Endometrial microvascular endothelial cells (primary cell): Measurements from ENCODE around the gene UMODL1. TPM values are rescaled to one million over a fixed set of nuclear protein-coding genes. Genes with fewer than 3 reads are reported as not detected.

Experiments
- in situ Hi-C: cut with HindIII; loops from 2 replicates; pipeline ENCODE4 v1.10.0; 2017; ENCODE audit warnings: low sequenced_read_pairs, low pct_unique_long_range_greater_than_20kb; ENCODE audit errors: inconsistent ontology term
- total RNA-seq: library from RNA; depleted of rRNA; stranded (reverse); fragments of >200 nt; gene quantifications from one replicate; pipeline ENCODE4 v1.2.3, GENCODE V29; 2015; ENCODE audit errors: inconsistent ontology term

UMODL1 gene
- total RNA-seq, 1 donor from 2014 or later = not detected

DNA sequence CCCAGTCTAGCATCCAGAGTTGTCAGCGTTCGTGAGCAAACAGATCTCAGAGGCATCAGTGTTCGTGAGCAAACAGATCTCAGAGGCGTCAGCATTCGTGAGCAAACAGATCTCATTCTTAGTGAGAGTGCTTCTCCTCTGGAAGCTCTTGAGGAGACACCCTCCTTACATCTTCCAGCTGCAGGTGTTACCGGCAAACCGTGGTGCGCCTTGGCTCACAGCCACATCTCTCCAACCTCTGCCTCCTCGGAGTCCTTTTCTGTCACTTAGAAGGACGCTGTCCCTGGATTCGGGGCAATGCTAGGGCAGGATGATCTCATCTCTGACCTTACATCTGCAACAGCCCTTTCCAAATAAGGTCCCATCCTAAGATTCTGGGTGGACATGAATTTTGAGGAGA is 14.6 kb upstream of the UMODL1 start:
- in situ Hi-C loops = no loop called here

DNA sequence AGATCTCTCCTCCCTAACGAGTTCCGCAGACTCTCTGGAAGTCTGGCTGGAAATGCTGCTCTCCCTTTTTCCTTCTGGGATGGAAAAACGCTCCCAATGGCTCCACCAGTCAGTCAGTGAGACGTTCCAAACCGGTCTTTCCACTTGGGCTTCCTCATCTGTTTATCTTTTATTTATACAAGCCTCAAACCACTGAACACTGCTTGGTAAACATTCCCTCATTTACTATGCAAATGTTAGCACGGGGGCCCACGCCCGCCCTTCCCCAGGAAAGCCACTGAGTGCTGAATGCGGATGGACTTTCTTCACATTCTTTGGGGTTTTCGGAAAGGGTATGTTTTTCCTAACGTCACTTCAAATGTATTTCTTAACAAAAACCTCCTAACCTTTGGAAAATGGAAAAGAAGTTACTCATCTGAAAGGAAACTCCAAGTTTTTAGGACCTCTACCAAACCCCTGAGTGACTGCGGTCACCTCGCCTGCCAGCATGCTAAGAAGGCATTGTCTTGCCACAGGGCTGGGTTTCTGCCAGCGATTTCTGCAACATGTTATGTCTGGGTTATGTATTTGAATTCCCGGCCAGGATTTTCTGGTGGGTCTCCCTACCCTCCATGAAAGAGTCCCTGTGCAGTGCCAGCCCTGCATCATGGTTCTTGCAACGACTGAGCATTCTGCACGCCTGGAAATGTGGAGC is 14.0 kb upstream of the UMODL1 start:
- in situ Hi-C loops = no loop called here

DNA sequence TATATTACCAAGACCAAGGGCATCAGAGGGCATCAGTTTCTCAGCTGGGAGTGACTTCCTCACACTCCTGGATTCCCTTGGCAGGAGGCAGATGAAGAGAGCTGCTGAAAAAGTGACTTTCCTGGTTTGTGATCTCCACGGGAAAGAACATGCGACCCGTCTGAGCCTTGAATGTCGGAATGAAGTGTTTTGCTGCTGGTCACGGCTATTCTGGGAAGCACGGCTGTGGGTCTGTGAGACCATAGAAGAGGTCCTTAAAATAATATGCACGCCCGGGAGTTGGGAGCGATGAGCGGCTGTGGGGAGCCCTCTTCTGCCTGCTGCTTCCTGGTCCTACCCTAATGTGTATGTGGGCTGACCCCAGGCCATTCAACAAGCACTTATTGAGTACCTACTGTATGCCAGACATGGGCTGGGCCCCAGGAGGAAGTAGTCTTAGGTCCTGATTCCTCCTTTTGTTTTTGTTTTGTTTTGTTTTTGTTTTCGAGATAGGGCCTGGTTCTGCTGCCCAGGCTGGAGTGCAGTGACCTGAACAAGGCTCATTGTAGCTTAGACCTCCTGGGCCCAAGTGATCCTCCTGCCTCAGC is 13.2 kb upstream of the UMODL1 start:
- in situ Hi-C loops = no loop called here

DNA sequence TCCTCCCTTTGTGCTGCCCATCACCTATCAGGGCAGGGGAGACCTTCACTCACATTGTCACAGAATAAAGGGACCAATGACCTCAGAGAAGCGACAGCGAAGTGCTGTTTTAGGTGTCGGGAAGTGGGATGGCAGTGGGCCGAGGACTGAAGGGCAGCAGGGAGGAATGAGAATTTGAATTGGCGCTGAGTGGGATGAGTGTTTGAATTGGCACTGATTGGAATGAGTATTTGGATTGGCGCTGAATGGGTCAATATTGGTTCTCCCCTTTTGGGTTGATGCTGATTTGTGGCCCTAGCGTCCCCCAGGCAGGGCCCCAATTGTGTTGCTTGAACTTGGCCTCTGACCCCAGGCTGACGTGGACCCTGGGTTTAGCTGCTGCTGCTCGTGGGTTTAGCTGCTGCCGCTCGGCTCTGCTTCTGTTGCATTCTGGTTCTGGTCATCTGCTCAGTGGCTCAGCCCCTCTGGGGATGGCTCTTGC is 12.4 kb upstream of the UMODL1 start:
- in situ Hi-C loops = no loop called here

DNA sequence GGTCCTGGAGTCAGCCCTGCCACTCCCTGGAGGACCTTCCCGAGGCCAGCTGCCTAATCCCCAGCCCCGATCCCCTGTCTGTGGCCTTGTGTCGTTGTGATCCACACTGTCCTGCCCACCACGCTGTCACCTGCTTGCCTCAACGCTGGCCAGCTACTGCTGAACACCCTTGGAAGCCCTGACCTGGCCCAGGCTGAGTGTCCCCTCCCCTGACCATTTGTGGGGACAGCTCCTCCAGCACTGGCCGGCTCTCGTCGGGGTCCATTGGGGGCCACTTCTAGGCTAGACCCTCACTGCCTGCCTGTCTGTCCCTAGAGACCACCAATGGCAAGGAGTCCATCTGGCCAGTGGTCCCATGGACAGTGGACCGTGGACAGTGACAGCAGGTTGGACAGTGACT is 12.0 kb upstream of the UMODL1 start:
- in situ Hi-C loops = no loop called here

DNA sequence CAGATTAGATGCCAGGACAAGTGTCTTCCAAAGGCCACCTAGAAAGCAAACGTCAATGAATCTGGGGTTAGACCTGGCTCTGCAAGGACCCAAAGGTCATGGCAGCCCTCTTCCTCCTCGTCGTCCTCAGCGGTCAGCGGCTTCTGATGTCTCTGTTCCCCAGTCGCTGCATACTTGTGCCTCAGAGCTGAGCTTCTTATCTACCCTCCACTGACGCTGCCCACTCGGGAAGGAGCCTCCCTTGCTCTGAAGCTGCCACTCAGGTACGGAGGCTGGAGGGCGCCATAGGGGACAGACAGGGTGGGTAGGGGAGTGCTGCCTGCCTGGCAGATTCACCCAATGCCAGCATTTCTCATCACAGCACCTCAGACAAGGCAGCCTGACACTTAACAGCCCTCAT is 11.4 kb upstream of the UMODL1 start:
- in situ Hi-C loops = no loop called here

DNA sequence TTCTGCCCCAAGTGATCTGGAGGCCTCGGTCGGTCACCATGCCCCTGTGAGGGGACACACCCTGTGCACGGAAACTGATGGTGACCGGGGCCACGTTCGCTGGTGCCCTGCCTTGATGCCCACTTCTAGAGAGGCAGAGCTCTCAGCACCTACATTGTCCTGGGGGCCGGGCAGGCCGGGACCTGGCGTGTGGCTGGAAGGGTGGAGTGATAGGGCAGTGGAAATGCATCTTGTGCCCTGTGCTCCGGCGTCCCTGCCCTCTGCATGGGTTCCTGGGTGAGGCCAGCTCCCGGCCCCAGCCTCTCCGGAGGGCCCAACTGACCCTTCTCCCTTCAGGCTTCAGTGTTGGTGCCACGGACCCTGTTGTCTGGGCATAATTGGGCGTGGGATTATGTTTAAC is 11.0 kb upstream of the UMODL1 start:
- in situ Hi-C loops = no loop called here

DNA sequence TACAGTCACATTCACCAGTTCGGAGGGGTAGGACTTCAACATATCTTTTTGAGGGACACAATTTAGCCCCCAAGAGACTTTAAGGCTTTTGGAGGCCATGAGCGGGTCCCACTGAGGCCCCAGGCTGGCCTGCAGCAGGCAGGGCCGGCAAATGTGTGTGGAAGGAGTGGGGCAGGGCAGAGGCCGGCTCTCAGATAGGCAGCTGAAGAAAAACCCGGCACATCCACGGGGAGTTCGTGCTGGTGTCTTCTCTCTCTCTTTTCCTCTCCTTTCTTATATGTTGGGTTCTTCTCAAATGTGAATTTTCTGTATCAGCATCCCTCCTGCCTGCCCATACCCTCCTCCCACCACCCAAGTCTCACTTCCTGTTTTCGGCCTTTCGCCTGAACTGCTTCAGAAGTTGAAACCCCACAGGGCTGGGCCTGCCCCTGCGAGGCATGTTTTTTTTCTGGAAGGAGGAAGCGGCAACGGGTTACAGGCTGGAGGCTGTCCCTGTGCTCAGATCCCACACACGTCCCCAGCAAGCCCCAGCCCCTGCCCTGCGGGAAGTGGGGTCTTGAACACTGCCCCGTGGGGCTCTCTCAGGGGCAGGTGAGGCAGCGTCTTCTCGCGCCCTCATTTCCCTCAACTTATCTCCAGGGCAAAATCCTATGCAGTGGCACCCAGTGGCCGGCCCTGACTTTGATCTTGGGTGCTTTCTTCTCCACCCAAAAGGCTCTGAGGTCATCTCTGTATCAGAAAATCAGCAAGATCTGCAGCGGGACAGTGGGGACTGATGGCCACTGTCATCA is 9.7 kb upstream of the UMODL1 start:
- in situ Hi-C loops = no loop called here

DNA sequence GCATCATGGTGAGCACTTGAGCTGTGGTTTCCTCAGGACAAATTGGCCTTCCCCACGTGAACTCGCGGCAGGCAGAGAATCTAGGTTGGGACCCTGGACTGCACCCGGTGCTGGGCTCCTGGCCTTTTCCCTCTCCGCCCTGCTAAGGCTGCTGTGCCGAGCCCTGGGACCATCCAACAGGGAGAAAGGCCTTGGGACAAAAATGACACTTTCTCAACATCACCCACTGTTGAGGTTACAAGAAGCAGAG is 9.2 kb upstream of the UMODL1 start:
- in situ Hi-C loops = no loop called here

DNA sequence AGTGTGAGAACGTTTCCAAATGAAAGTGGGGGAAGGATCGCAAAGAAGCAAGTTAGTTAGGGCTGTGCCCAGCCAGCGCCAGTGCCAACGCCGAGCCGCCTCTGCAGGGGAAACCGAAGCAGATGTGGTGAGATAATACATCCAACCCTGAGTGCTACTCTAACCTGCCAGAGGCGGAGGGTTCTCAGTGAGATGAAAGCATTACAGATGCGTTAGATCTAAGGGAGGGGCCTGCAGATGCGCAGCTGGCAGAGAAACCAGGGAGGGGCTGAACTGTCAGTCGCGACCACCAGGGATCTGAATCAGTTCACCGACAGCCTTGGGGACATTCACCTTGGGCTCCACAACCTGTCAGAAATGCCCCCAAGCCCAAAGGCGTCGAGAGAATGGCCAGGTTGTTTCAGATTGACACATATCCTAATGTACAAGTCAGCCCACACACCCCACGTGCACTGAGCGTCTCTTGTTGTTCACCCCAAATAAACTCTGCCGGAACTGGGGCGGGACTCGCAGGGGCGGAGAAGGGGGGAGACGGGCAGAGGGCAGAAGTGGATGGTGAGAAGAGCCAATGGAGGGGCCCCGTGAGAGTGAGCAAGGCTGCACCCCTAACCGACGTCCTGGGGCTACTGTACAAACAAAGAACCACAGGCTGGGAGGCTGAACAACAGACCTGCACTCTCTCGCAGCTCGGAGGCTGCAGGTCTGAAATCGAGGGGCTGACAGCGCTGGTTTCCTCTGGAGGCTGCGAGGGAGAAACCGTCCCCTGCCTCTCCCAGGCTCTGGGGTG is 8.7 kb upstream of the UMODL1 start:
- in situ Hi-C loops = no loop called here

DNA sequence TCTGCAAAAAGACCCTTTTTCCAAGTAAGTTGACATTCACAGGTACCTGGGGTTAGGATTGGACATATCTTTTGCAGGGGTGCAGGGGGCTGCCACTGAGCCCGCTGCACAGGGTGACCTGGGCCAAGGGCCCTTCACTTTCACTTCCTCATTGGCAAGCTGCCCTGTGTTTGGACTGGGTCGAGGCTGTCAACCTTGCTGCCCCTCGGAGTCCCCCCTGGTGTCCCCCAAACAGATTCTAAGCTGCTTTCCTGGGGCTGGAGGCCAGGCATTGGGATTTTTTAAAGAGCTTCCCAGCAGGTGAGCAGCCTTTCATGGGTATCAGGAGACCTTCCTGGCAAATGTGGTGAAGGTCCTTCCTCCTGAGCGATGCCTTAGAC is 7.9 kb upstream of the UMODL1 start:
- in situ Hi-C loops = no loop called here

DNA sequence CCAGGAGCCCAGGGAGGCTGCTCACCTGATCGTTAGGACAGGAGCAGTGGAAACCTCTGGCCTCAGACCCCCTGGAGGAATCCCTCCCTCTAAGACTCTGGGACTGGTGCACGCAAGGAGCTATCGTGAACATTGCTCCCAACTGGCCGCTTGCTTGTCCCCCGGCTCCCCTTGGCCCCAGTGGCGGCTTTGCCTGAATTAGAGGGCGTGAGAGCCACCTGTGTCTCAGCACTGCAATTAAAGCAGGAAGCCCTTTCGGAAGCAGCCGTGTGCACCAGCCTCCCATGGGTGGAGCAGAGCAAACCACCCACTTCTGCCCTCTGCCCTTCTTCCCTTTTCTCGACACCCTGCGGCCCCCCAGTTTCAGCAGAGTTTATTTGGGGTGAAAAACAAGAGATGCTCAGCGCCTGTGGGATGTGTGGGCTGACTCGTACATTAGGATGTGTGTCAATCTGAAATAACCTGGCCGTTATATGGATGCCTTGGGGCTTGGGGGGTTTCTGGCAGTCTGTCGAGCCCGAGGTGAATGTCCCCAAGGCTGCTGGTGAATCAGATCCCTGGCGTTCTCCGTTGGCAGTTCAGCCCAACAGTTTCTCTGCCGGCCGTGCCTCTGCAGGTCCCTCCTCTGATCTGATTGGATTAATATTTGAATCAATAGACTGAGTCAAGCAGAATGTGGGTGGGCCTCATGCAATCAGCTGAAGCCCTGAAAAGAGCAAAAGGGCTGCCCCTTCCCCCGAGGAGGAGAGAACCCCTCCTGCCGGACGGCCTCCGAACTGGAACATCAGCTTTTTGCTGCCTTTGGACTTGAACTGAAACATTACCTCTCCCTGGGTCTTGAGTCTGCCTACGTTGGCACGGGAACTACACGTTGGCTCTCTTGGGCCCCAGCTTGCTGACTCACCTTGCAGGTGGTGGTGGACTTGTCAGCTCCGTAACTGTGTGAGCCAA is 7.3 kb upstream of the UMODL1 start:
- in situ Hi-C loops = no loop called here

DNA sequence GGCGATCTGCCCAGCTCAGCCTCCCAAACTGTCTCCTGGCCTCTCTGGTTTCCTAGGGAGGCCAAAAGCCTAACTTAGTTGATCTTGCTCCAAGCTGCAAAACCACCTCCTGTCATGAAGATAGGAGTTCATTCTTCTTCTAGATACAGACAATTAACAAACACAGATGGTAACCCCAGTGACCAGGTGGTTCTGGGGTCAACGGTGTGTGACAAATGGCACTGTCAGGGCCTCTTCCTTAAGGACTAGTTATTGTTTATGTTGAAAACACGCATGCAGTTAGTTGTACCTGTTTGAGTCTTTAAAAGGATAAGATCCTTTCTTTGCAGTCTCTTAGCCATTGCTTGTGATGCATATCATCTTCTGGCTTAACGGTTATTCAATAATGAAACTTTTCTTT is 4.6 kb upstream of the UMODL1 start:
- in situ Hi-C loops = no loop called here

DNA sequence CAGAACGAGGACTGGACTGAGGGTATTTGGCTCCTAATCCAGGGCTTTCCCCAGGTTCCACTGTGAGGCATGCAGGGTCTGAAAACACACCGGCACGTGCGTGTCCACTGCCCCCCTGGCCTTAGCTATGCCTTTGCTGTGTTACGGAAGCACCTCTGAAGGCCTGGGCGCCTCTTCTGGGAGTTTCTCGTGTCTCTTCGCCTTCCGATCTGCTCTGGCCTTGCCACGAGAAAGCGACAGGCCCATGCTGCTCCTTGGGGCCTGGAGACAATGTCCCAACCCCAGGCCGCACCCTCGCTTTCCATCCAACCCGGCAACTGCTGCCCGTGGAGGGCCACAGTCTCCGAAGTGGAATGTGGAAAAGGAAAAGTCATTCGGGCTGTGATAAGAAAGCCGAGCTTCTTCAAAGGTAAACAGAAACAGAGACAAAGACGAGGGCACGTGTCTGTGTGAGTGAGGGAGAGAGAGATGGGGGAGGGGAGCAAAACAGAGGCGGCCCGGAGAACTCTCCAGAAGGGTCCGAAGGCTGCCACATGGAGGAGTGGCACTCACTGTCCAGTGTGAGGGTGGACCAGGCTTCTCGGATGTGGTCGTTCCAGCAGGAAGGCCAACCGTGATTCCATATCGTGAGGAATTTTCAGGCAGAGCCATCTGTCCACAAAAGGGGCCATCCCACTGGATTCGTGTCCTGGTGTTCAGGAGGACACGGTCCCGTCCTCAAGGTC is 3.4 kb upstream of the UMODL1 start:
- in situ Hi-C loops = no loop called here

DNA sequence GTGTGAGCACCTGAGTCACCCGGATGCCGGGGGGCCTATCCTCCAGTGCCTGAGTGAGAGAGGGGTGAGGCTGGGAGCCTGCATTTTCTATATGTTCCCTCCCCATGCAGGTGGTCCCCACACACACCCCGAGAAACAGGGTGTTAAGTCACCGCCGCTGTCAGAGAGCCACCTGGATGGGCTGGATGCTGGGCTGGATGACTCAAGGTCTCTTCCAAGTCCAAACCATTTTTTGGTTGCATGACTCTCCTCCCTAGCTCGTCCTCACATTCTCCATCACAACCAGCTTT is 2.9 kb upstream of the UMODL1 start:
- in situ Hi-C loops = no loop called here

DNA sequence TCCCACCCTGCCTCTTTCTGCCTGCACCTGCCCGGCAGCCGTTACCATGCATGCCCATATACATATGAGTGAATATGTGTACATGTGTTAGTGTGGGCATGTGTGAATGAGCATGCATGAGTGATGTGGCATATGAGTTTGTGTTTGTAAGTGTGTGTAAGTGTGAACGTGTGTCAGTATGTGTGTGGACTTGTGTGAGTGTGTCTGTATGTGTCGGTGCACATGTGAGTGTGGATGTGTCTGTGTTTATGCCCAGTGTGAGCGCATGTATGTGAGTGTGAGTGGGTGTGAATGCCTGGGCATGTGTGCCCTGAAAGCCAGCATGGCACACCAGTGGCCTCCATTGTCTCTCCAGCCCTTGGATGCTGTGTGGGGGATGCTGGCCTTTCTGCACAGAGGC is 2.5 kb upstream of the UMODL1 start:
- in situ Hi-C loops = no loop called here

DNA sequence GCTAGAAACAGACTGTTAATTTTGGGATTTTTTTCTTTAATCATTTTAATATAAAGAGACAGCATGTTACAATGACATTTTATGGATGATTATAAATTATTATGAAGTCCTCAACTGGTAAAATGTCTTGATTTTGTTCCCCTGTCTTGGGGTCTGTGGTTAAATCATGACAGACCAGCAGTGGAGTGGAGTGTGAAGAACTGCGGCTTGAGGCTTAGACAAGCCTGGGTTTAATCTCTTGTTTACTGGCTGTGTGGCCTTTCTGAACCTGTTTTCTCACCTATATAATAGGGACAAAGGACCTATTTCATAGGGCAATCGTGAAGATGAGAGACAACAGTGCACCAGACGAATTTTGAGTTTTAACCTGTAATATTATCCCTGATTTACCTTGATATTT is 1.8 kb upstream of the UMODL1 start:
- in situ Hi-C loops = no loop called here

DNA sequence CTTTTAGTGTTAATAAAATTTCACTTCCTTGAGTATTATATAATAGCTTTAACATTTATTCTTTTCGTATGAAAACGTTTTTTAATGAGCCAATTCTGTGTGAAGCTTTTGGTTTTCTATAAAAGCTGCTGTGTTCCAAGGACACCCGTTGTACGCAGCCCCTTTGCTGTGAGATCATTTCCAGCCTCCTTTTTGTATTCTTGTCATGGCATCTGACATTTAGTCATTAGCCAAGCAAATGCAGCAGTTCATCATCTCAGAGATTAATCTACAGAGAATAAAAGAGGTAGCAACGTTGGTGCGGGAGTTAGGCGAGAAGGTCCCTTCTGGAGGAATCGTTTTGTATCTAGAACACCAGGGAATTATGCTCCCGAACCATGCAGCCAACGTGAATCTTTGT is 1.3 kb upstream of the UMODL1 start:
- in situ Hi-C loops = no loop called here
